Measurements from ENCODE around the gene LRRN2. TPM values are rescaled to one million over a fixed set of nuclear protein-coding genes. Genes with fewer than 3 reads are reported as not detected.
"Not testable (repeated sequence)": the region's sequence is repeated elsewhere in the genome, so short reads cannot be mapped to it uniquely, and the experiment has no call there.

The LRRN2 gene
- total RNA-seq, 1 donor from 2014 or later = 4.6 TPM

GRCh38 chr1:204633665-204634064, 51.9 kb downstream of the LRRN2 start:
- no peak for DNase-seq (ENCODE audit: low spot score)
- Mint-ChIP-seq H3K36me3 (ENCODE audit: low read depth) (peaks cover 3% of the 10 kb centered on the region), H3K27ac (ENCODE audit: unreplicated experiment) (no peak overlapping the region), H3K27me3 (ENCODE audit: low read depth) (peaks cover 34% of the 10 kb centered on the region), H3K9me3 (ENCODE audit: low read depth) (peaks cover 4% of the 10 kb centered on the region), H3K4me1 (ENCODE audit: low read depth) (no peaks in the 10 kb centered on the region), H3K4me3 (ENCODE audit: unreplicated experiment) (no peak overlapping the region)
- TF ChIP-seq CTCF (IDR thresholded peaks at IDR 0.05) = no peak

DNA sequence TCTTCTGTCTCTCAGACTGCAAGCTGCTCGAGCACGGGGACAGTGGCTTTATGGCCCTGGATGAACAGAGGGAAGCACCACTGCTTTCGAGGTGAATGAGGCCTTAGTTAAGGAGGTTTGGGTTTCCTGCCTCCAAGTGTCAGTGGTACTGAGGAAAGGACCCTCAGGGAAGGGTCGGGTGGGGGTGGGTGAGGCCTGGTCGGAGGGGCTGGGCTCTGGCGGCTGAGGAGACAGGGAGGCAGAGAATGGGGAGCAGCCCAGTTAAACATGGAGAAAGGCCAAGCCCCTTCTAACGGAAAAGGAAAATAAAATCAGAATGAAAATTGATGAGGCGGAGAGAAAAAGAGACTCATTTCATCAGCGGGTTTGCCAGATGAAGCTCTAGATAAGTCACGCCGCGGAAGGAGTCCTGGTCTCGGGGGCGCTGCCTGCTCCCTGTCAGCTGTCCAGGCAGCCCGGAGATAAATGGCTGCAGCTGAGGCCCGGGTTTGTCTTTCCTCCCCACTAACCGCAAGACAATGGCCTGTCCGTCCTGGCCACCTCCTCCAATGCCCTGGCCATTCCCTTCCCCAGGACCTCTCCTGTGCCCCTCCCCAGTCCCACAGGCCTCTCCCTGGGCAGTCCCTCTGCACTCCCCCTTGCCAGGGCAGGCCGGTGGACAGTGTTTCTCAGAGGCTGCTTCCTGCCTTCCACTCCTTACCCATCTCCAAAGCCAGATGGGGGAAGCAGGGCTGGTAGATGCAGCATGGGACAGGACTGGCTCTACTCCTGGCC, 55.2 kb downstream of the LRRN2 start:
- H3K36me3 Mint-ChIP-seq (ENCODE audit: low read depth) = peaks cover 5% of the 10 kb centered on the region
- no peak overlapping the region for H3K4me3 Mint-ChIP-seq (ENCODE audit: unreplicated experiment)
- TF ChIP-seq CTCF (IDR thresholded peaks at IDR 0.05) = no peak
- no peak overlapping the region for H3K27ac Mint-ChIP-seq (ENCODE audit: unreplicated experiment)
- no peaks in the 10 kb centered on the region for H3K4me1 Mint-ChIP-seq (ENCODE audit: low read depth)
- peaks cover 4% of the 10 kb centered on the region for H3K9me3 Mint-ChIP-seq (ENCODE audit: low read depth)
- H3K27me3 Mint-ChIP-seq (ENCODE audit: low read depth) = peaks cover 38% of the 10 kb centered on the region
- no peak for DNase-seq (ENCODE audit: low spot score)

- H3K36me3 Mint-ChIP-seq (ENCODE audit: low read depth); H3K4me1 Mint-ChIP-seq (ENCODE audit: low read depth); DNase-seq (ENCODE audit: low spot score); H3K27ac Mint-ChIP-seq (ENCODE audit: unreplicated experiment); H3K9me3 Mint-ChIP-seq (ENCODE audit: low read depth); H3K4me3 Mint-ChIP-seq (ENCODE audit: unreplicated experiment): not testable (repeated sequence)
- peaks cover 38% of the 10 kb centered on the region for H3K27me3 Mint-ChIP-seq (ENCODE audit: low read depth)
Observed at GRCh38 chr1:204629459-204629858, 56.1 kb downstream of the LRRN2 start.

DNA sequence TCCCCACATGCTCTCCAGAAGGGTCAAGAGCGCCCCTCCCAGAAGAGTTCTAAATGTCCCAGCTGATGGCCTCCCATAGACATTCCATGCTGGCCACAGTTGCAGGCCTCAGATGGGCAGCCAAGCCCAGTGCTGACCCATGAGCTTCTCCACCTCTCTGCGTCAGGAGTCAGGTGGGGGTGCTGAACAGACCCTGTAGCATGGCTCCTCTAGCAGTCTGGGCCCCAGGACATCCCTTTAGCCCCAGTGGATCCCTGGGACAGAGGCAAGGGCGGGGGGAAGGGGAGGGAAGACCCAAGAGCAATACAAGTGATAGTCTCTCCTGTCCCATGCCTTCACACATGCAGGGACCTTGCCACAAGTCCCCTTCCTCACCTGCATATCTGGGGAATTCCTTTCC, 56.7 kb downstream of the LRRN2 start:
- H3K4me3 Mint-ChIP-seq (ENCODE audit: unreplicated experiment) = no peak overlapping the region
- peaks cover 32% of the 10 kb centered on the region for H3K27me3 Mint-ChIP-seq (ENCODE audit: low read depth)
- H3K36me3 Mint-ChIP-seq (ENCODE audit: low read depth) = peaks cover 4% of the 10 kb centered on the region
- H3K27ac Mint-ChIP-seq (ENCODE audit: unreplicated experiment) = no peak overlapping the region
- DNase-seq (ENCODE audit: low spot score) = peak; percentile 70
- TF ChIP-seq CTCF (IDR thresholded peaks at IDR 0.05) = no peak
- peaks cover 4% of the 10 kb centered on the region for H3K9me3 Mint-ChIP-seq (ENCODE audit: low read depth)
- peaks cover 3% of the 10 kb centered on the region for H3K4me1 Mint-ChIP-seq (ENCODE audit: low read depth)

DNA sequence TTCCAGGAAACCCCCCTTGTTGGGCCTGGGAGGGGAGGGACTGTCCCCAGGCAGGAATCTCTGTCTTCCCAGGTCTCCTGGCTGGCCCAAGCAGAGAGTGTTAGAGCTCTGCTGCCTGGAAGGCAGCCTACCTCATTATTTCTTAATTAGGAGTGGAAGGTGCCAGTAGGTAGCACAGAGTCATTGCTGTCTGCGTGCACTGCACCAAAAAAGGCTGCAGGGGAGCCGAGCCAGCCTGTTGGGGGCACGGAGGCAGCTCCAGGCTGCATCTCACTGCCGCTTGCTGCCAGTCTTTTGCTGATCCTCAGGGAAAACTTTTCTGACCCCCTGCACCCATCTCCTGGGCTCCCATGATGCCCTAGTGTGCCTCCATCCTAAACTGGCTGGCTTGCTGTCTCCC, 58.1 kb downstream of the LRRN2 start:
- DNase-seq (ENCODE audit: low spot score) = no peak
- peaks cover 4% of the 10 kb centered on the region for H3K36me3 Mint-ChIP-seq (ENCODE audit: low read depth)
- no peak for TF ChIP-seq CTCF (IDR thresholded peaks at IDR 0.05)
- peaks cover 34% of the 10 kb centered on the region for H3K27me3 Mint-ChIP-seq (ENCODE audit: low read depth)
- no peak overlapping the region for H3K4me3 Mint-ChIP-seq (ENCODE audit: unreplicated experiment)
- H3K27ac Mint-ChIP-seq (ENCODE audit: unreplicated experiment) = no peak overlapping the region
- peaks cover 4% of the 10 kb centered on the region for H3K9me3 Mint-ChIP-seq (ENCODE audit: low read depth)
- H3K4me1 Mint-ChIP-seq (ENCODE audit: low read depth) = peaks cover 8% of the 10 kb centered on the region

GRCh38 chr1:204626381-204626780, 59.2 kb downstream of the LRRN2 start:
- Mint-ChIP-seq H3K4me1 (ENCODE audit: low read depth) (peaks cover 8% of the 10 kb centered on the region), H3K9me3 (ENCODE audit: low read depth) (peaks cover 4% of the 10 kb centered on the region), H3K27me3 (ENCODE audit: low read depth) (peaks cover 34% of the 10 kb centered on the region), H3K36me3 (ENCODE audit: low read depth) (peaks cover 4% of the 10 kb centered on the region), H3K4me3 (ENCODE audit: unreplicated experiment) (no peak overlapping the region), H3K27ac (ENCODE audit: unreplicated experiment) (no peak overlapping the region)
- DNase-seq (ENCODE audit: low spot score) = no peak
- TF ChIP-seq CTCF (IDR thresholded peaks at IDR 0.05) = no peak

Measured in chondrocyte (in vitro differentiated cells).